Heart right ventricle (tissue), 16 donors: ENCODE measurements around the gene CYP2W1. TPM values are rescaled to one million over a fixed set of nuclear protein-coding genes. Genes with fewer than 3 reads are reported as not detected.

Source experiments
- ATAC-seq, 8 donors: fragments of 200-7000 bp; cut with Tn5 transposase; one replicate each; pipeline ENCODE4 v1.9.1; 2020; ENCODE audit warnings: mild to moderate bottlenecking in 8 of 8, moderate library complexity in 8 of 8, moderate number of reproducible peaks in 1 of 8
- DNase-seq, 2 donors: peaks; one replicate each; pipeline ENCODE4 v3.0.0-alpha.2; 2020
- H3K27ac ChIP-seq, 10 donors: fragments of 200-600 bp; sonication (generic) in 2 of 10; one replicate each; pipeline versions ENCODE4 v1.5.0 to v1.8.0; 2020 to 2022; ENCODE audit warnings: mild to moderate bottlenecking in 3 of 10
- H3K27me3 ChIP-seq, 7 donors: fragments of 200-600 bp; one replicate each; pipeline ENCODE4 v1.8.0; 2021 to 2022; ENCODE audit warnings: mild to moderate bottlenecking in 2 of 7
- H3K36me3 ChIP-seq, 9 donors: fragments of 200-600 bp; sonication (generic) in 1 of 9; one replicate each; pipeline versions ENCODE4 v1.5.0 to v1.8.0; 2020 to 2022; ENCODE audit warnings: mild to moderate bottlenecking in 2 of 9
- H3K4me1 ChIP-seq, 9 donors: fragments of 200-600 bp; sonication (generic) in 1 of 9; one replicate each; pipeline versions ENCODE4 v1.5.0 to v1.8.0; 2020 to 2022; ENCODE audit warnings: mild to moderate bottlenecking in 4 of 9
- H3K4me3 ChIP-seq, 10 donors: fragments of 200-600 bp; sonication (generic) in 2 of 10; one replicate each; pipeline versions ENCODE4 v1.5.0 to v1.8.0; 2020 to 2022; ENCODE audit warnings: mild to moderate bottlenecking in 7 of 10, moderate library complexity in 2 of 10
- H3K9me3 ChIP-seq, 11 donors: fragments of 200-600 bp in 10 of 11; sonication (generic) in 2 of 11; one replicate each; pipeline versions ENCODE4 v1.5.0 to v1.8.0; 2013 to 2022; ENCODE audit warnings: mild to moderate bottlenecking in 2 of 11, control low read depth in 1 of 11, moderate library complexity in 1 of 11
- WGBS, 2 donors: extraction: QIAGEN DNeasy Blood & Tissue Kit; methylation state at CpG; one replicate each; pipeline ENCODE4 v1.1.7; 2013; ENCODE audit warnings: inconsistent platforms in 1 of 2; 5-methylcytosine and 5-hydroxymethylcytosine counted together
- intact Hi-C, 10 donors: fragments of 100-400 bp; cut with DNase I; formaldehyde crosslinking; loops; one replicate each; pipeline versions ENCODE4 v1.11.1 to v1.14.2; 2022
- polyA plus RNA-seq, 2 donors: library from polyadenylated mRNA; stranded (reverse); fragments of 200-250 nt; gene quantifications; one replicate each; pipeline ENCODE4 v1.2.3, GENCODE V29; 2013
- total RNA-seq, 10 donors: library from RNA; stranded (reverse); fragmentation: NEBNext Ultra II Directional in 3 of 10; extraction: Animal tissue kit (Norgen Biotek cat#: 25700) in 3 of 10; gene quantifications; one replicate each; pipeline versions ENCODE4 v1.2.1 to v1.2.4, GENCODE V29; 2021 to 2023
- TF ChIP-seq, protein P1 (sequence below), 9 donors: fragments of 200-600 bp; sonication (generic) in 2 of 9; IDR thresholded peaks; one replicate each; pipeline versions ENCODE4 v1.5.0 to v1.8.0; 2021 to 2022; ENCODE audit warnings: antibody characterized with exemption in 9 of 9, mild to moderate bottlenecking in 5 of 9, moderate library complexity in 1 of 9
- donor health status: Arrhythmogenic right ventricular cardiomyopathy.
- donor health status: ischemic (EF 13 %, LVEDD 7.1; RV severe dilation, severe dysfunction).
- donor health status: healthy with polysubstance abuse.
- donor health status: DM: no; HTN: yes; CAD: no.
- donor health status: DM: no; HTN: no; CAD: no.
- donor health status: ischemic (EF 25% LVEDD 6.9; RV normal size, moderate dysfunction).
- donor health status: ischemic (EF 25% LVEDD 5.7; RV mildly dilated, moderate dysfunction).
- donor health status: healthy.
- donor health status: DM: yes; HTN: yes; CAD: no.
- donor health status: Ischemic cardiomyopathy.
- donor health status: ischemic (EF 35%, LVEDD 5.7; RV mildly dilated, moderate dysfunction).
- donor health status: nonischemic (EF 11% LVEDD 7.7; RV severe dilation, severe dysfunction).
- donor health status: DM: yes; HTN: yes; CAD: no.
- donor health status: PGD.
- donor health status: ischemic (EF 29% LVEDD 5.4; RV normal size, mild dysfunction).
- donor health status: nonischemic (EF 23%, LVEDD 6.1; RV moderate dilation, normal function).

CYP2W1 gene
- total and polyA plus RNA-seq, 12 donors, result not detected

DNA sequence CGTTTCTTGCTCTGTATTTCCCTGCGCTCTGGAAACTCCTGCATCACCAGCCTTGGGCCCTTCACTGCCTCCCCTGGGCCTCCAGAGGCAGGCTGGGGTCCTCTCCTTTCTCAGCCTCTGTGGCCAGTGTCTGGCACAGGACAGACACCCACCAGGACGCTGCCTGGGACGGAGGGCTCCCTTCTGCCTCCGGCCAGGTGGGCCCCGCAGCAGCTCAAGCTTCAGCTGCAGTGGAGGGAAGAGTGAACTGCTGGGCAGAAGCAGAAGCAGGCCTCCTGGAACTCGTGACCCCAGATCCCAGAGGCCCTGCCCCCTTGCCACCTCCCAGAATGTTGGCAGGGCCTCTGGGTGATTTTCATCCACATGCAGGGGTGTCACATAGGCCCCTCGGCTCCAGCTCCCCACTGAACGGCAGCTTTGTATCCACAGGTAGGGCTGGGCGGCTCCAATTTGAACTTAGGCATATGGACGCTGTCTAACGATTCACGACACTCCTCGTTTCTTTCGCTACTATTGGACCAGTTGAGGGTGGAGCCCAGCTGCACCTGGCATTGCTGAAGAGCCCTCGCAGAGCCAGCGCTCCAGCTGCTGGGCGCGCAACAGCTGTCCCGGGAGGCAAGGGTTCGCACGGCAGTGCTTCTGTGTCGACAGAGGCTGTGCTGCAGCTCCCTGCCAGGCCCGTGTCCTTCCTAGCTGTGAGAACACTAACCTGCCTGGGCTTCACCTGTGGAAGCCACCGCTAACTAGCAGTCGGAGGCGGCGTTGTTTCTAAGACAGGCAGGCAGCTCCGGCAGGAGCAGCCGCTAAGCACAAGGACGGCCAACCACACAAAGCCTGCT lies 43.0 kb downstream of the CYP2W1 start:
- H3K9me3 ChIP-seq, result peaks cover 0 to 4% (median 0%) of the 10 kb centered on the region in 11 donors
- WGBS, 2 donors, result 92 to 93% methylated on average over 31 of the region's 31 CpGs
- no peak overlapping the region for H3K4me3 ChIP-seq
- ATAC-seq (no peak), DNase-seq (no peak)
- TF ChIP-seq, protein P1, sequence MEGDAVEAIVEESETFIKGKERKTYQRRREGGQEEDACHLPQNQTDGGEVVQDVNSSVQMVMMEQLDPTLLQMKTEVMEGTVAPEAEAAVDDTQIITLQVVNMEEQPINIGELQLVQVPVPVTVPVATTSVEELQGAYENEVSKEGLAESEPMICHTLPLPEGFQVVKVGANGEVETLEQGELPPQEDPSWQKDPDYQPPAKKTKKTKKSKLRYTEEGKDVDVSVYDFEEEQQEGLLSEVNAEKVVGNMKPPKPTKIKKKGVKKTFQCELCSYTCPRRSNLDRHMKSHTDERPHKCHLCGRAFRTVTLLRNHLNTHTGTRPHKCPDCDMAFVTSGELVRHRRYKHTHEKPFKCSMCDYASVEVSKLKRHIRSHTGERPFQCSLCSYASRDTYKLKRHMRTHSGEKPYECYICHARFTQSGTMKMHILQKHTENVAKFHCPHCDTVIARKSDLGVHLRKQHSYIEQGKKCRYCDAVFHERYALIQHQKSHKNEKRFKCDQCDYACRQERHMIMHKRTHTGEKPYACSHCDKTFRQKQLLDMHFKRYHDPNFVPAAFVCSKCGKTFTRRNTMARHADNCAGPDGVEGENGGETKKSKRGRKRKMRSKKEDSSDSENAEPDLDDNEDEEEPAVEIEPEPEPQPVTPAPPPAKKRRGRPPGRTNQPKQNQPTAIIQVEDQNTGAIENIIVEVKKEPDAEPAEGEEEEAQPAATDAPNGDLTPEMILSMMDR (IDR thresholded peaks at IDR 0.05), result no peak
- no peak overlapping the region for H3K27ac ChIP-seq
- peaks cover 0 to 25% (median 0%) of the 10 kb centered on the region in 9 donors for H3K36me3 ChIP-seq
- intact Hi-C loops, result loop anchor here in 2 of 10 donors (5.0 kb wide), 1 partner anchor 36 kb away; no protein-coding TSS in a partner anchor
- no peaks in the 10 kb centered on the region for H3K27me3 ChIP-seq
- H3K4me1 ChIP-seq, result peaks cover 3 to 39% (median 19%) of the 10 kb centered on the region in 9 donors

DNA sequence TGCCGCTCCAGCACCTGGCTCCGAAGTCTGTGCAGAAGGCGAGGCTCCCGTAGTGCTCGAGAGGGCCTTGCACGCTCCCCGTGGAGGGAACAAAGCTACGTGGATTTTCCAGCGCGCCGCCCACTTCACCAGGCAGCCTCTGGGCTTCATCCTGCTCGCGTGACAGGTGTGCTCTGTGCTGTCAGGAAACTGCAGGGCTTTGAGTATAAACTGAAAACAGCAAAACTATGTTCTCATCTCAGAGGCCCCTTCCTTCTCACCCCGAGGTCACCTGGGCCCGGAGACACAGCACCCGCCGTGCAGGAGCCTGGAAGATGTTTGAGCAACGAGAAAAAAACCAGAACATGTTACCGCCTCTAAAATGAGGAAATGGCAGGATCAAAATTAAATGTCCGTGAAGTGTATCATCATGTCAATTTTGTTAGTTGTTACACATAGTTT lies 43.8 kb downstream of the CYP2W1 start:
- no peaks in the 10 kb centered on the region for H3K27me3 ChIP-seq
- 92 to 94% methylated on average over 20 of the region's 20 CpGs for WGBS, 2 donors
- peaks cover 0 to 25% (median 0%) of the 10 kb centered on the region in 9 donors for H3K36me3 ChIP-seq
- H3K27ac ChIP-seq, result peak overlapping the region in 2 of 10 donors; percentile 91 to 92
- intact Hi-C loops, result loop anchor here in 2 of 10 donors (5.0 kb wide), 1 partner anchor 36 kb away; no protein-coding TSS in a partner anchor
- ATAC-seq (no peak), DNase-seq (no peak)
- TF ChIP-seq, protein P1 (IDR thresholded peaks at IDR 0.05), result no peak
- no peaks in the 10 kb centered on the region for H3K9me3 ChIP-seq
- peak overlapping the region in 7 of 10 donors; percentile 68 to 92 (median 73) for H3K4me3 ChIP-seq
- H3K4me1 ChIP-seq, result peaks cover 3 to 39% (median 19%) of the 10 kb centered on the region in 9 donors

DNA sequence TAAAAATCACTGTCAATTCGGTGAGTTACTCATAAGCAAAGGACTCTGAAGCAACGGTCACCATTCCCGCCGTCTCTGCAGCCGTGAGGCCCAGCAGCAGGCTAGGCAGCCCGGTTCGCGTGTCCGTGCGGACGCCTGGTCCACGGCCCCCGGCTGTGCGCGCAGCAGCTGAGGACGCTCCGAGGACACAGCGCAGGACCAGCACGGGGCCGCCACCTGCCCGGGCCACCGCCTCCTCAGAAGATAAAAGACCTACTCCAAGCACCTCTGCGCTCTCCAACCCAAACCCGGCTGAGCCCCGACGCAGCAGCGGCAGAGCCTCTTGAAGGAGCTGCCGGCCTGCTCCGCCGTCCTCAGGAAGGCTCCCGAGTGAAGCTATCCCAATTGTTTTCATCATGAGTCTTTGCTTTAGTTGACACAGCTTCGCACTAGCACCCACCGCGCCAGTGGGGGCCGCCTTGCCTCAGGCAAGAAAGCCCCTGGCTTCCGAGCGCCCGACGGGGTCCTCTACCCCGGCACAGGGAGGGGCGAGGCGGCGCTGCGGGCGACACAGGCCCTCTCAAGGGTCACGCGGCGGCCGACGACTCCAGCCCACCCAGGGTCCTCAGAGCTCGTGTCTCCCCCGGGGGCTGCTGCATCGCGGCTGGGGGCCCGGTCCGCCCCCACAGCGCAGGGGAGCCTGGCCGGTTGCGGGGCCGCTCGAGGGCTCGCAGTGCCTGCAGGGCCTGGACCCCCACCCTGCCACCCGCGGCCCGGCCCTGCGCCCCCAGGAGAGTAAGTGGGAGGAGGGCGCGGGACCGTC lies 44.5 kb downstream of the CYP2W1 start:
- no peaks in the 10 kb centered on the region for H3K27me3 ChIP-seq
- H3K4me3 ChIP-seq, result peak overlapping the region; percentile 49 to 95 (median 76)
- TF ChIP-seq, protein P1 (IDR thresholded peaks at IDR 0.05), result no peak
- peaks cover 0 to 25% (median 0%) of the 10 kb centered on the region in 9 donors for H3K36me3 ChIP-seq
- ATAC-seq (peak in 3 of 8 donors; percentile 0 to 13 (median 12)), DNase-seq (no peak)
- peaks cover 3 to 39% (median 19%) of the 10 kb centered on the region in 9 donors for H3K4me1 ChIP-seq
- 15 to 18% methylated on average over 67 to 69 of the region's 69 CpGs for WGBS, 2 donors
- H3K9me3 ChIP-seq, result no peaks in the 10 kb centered on the region
- intact Hi-C loops, result loop anchor here in 2 of 10 donors (5.0 kb wide), 1 partner anchor 35 kb away; no protein-coding TSS in a partner anchor
- H3K27ac ChIP-seq, result peak overlapping the region; percentile 69 to 94 (median 92)
